AG08396 (cell line): Measurements from ENCODE around the gene NUTM2B.
"Not testable (repeated sequence)": the region's sequence is repeated elsewhere in the genome, so short reads cannot be mapped to it uniquely, and the experiment has no call there.

Experiments
- DNase-seq: peaks from one replicate; pipeline ENCODE4 v3.0.0; 2012; ENCODE audit warnings: low spot score, mixed read lengths

The NUTM2B gene

GRCh38 chr10:79748510-79748909, 45.5 kb downstream of the NUTM2B start:
- DNase-seq, result not testable (repeated sequence)

- not testable (repeated sequence) for DNase-seq
Measured at GRCh38 chr10:79753601-79754000, 50.6 kb downstream of the NUTM2B start.

- peak; percentile 0 for DNase-seq
Measured at GRCh38 chr10:79758297-79758993, 55.4 kb downstream of the NUTM2B start.
